Karpas-422 (cell line): ENCODE data around the gene LRCH4. TPM values are rescaled to one million over a fixed set of nuclear protein-coding genes. Genes with fewer than 3 reads are reported as not detected.
"Not testable (repeated sequence)": the region's sequence is repeated elsewhere in the genome, so short reads cannot be mapped to it uniquely, and the experiment has no call there.

Experiments used
- DNase-seq: peaks from one replicate; pipeline ENCODE4 v3.0.0-alpha.2; 2015
- H2AFZ ChIP-seq: fragments of 200-600 bp; sonication (generic); 2 replicates; pipeline ENCODE4 v1.6.1; 2014; ENCODE audit warnings: antibody characterized with exemption, low read length, mixed read lengths
- H3K27ac ChIP-seq: fragments of 200-600 bp; sonication (generic); 2 replicates; pipeline ENCODE4 v1.5.1; 2014; ENCODE audit warnings: mild to moderate bottlenecking, low read length, moderate library complexity
- H3K27me3 ChIP-seq: fragments of 200-600 bp; sonication (generic); 2 replicates; pipeline ENCODE4 v1.6.1; 2014; ENCODE audit warnings: low read length, mixed read lengths
- H3K36me3 ChIP-seq: fragments of 200-600 bp; sonication (generic); 2 replicates; pipeline ENCODE4 v1.6.1; 2014; ENCODE audit warnings: low read length, mixed read lengths; ENCODE audit not compliant: insufficient read depth
- H3K4me1 ChIP-seq: fragments of 200-600 bp; sonication (generic); 2 replicates; pipeline ENCODE4 v1.6.1; 2014; ENCODE audit warnings: mild to moderate bottlenecking, low read length, mixed read lengths
- H3K4me2 ChIP-seq: fragments of 200-600 bp; sonication (generic); 2 replicates; pipeline ENCODE4 v1.6.1; 2014; ENCODE audit warnings: low read length, low read depth, mild to moderate bottlenecking; ENCODE audit not compliant: poor library complexity, severe bottlenecking
- H3K4me3 ChIP-seq: fragments of 200-600 bp; sonication (generic); 2 replicates; pipeline ENCODE4 v1.5.1; 2014; ENCODE audit warnings: mild to moderate bottlenecking, antibody characterized with exemption, low read length, mixed read lengths
- H3K79me2 ChIP-seq: fragments of 200-600 bp; sonication (generic); 2 replicates; pipeline ENCODE4 v1.6.1; 2014; ENCODE audit warnings: mild to moderate bottlenecking, low read length, mixed read lengths
- H3K9ac ChIP-seq: fragments of 200-600 bp; sonication (generic); 2 replicates; pipeline ENCODE4 v1.6.0; 2014; ENCODE audit warnings: low read length
- H3K9me2 ChIP-seq: fragments of 200-600 bp; sonication (generic), shearing (Covaris generic); replicated peaks from 2 replicates; pipeline ENCODE4 v1.6.0; 2014; ENCODE audit warnings: mild to moderate bottlenecking, low read length, moderate library complexity; ENCODE audit not compliant: insufficient read depth
- H3K9me3 ChIP-seq: fragments of 300-700, 200-600 bp; sonication (generic); 2 replicates; pipeline ENCODE4 v1.6.1; 2014; ENCODE audit warnings: low read length, mixed read lengths
- H4K20me1 ChIP-seq: fragments of 200-600 bp; sonication (generic); 2 replicates; pipeline ENCODE4 v1.6.1; 2014; ENCODE audit warnings: mild to moderate bottlenecking, antibody characterized with exemption, low read length, low read depth; ENCODE audit not compliant: insufficient read depth
- total RNA-seq: library from RNA; depleted of rRNA; stranded (reverse); fragments of >200 nt; shearing (Covaris generic); gene quantifications from 2 replicates; pipeline ENCODE4 v1.2.3, GENCODE V29; 2014; ENCODE audit warnings: low replicate concordance

Gene LRCH4
- total RNA-seq, 1 experiment from 2014 or later, result 11.9 TPM

DNA sequence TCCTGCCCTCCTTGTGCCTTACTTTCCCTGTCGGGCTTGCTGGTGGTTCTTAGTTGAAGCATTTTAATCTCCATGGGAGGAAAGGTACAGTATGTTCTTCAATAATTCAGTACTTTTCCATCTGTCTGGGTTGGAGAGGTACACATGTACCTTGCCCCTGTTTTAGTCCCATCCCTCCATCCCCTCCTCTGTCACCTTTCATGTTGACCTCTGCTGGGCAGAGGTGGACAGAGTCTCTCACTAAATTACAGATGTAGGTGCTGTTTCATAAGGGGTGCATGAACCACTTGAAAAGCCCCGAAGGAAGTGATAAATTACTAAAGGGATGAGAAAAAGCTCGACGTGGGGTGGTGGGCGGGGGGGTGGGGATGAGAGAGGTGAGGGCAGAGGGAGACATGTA, 41.5 kb downstream of the LRCH4 start:
- H4K20me1 ChIP-seq, result peaks cover 3% of the 10 kb centered on the region; the same call in 1 of the 2 replicates
- no peak for DNase-seq
- no peak overlapping the region for H2AFZ ChIP-seq
- H3K9ac ChIP-seq, result no peak overlapping the region
- H3K36me3 ChIP-seq, result no peaks in the 10 kb centered on the region
- no peaks in the 10 kb centered on the region for H3K27me3 ChIP-seq
- no peak overlapping the region for H3K4me3 ChIP-seq
- no peaks in the 10 kb centered on the region for H3K9me2 ChIP-seq
- H3K27ac ChIP-seq, result no peak overlapping the region
- no peaks in the 10 kb centered on the region for H3K79me2 ChIP-seq
- H3K4me2 ChIP-seq, result no peak overlapping the region
- no peaks in the 10 kb centered on the region for H3K9me3 ChIP-seq
- H3K4me1 ChIP-seq, result peaks cover 9% of the 10 kb centered on the region

GRCh38 chr7:100543586-100543985, 42.3 kb downstream of the LRCH4 start:
- peaks cover 12% of the 10 kb centered on the region for H3K4me1 ChIP-seq
- H3K27me3 ChIP-seq, result no peaks in the 10 kb centered on the region
- no peaks in the 10 kb centered on the region for H3K36me3 ChIP-seq
- H3K9ac ChIP-seq, result no peak overlapping the region
- no peak overlapping the region for H2AFZ ChIP-seq
- no peak overlapping the region for H3K4me3 ChIP-seq
- H4K20me1 ChIP-seq, result peaks cover 3% of the 10 kb centered on the region; the same call in 1 of the 2 replicates
- H3K9me3 ChIP-seq, result no peaks in the 10 kb centered on the region
- no peak for DNase-seq
- H3K27ac ChIP-seq, result no peak overlapping the region
- no peaks in the 10 kb centered on the region for H3K79me2 ChIP-seq
- H3K9me2 ChIP-seq, result no peaks in the 10 kb centered on the region
- H3K4me2 ChIP-seq, result no peak overlapping the region

- not testable (repeated sequence) for H3K27me3 ChIP-seq, H3K36me3 ChIP-seq, H4K20me1 ChIP-seq, H3K27ac ChIP-seq, H3K9me2 ChIP-seq, H3K9me3 ChIP-seq, H3K9ac ChIP-seq, H2AFZ ChIP-seq, H3K79me2 ChIP-seq, H3K4me3 ChIP-seq, H3K4me2 ChIP-seq, DNase-seq
- peaks cover 18% of the 10 kb centered on the region for H3K4me1 ChIP-seq
Measured at GRCh38 chr7:100541309-100541708, 44.6 kb downstream of the LRCH4 start.

DNA sequence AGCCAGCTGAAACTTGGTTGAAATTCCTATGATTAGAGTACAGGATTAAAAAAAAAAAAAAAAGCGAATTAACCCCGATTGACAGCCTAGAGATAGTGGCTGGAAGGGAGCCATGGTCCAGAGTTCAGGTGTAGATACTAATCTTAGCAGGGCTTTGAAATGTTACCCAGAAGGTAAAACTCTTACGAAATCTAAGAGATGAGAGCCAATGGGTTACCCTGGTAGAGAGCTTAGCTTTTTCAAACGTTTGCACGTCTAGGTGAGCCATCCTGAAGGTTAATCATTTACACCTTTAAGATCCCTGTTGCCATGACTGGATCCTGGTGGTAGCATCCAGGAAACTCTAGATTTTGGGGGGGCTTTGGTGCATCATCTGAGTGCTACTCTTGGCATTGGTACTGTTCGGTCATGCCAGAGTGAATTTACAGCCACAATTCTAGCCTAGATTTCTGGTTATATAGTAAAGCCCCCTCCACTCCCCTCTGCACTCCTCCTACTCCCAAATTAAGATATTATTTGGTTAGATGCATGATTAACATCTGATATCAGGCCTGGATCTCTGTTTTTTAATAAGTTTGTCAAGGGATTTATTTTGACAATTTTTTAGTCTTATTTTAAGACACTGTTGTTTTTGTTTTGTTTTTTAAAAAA, 45.7 kb downstream of the LRCH4 start:
- Histone ChIP-seq H3K4me2 (peak overlapping the region; percentile 73), H3K4me1 (peaks cover 18% of the 10 kb centered on the region), H3K9ac (peak overlapping the region; percentile 73), H4K20me1 (peaks cover 3% of the 10 kb centered on the region; the same call in 1 of the 2 replicates), H3K79me2 (no peaks in the 10 kb centered on the region), H3K4me3 (peak overlapping the region; percentile 69), H3K27ac (no peak overlapping the region), H3K9me3 (no peaks in the 10 kb centered on the region), H3K27me3 (no peaks in the 10 kb centered on the region), H3K9me2 (no peaks in the 10 kb centered on the region), H2AFZ (no peak overlapping the region), H3K36me3 (no peaks in the 10 kb centered on the region)
- DNase-seq, result no peak

DNA sequence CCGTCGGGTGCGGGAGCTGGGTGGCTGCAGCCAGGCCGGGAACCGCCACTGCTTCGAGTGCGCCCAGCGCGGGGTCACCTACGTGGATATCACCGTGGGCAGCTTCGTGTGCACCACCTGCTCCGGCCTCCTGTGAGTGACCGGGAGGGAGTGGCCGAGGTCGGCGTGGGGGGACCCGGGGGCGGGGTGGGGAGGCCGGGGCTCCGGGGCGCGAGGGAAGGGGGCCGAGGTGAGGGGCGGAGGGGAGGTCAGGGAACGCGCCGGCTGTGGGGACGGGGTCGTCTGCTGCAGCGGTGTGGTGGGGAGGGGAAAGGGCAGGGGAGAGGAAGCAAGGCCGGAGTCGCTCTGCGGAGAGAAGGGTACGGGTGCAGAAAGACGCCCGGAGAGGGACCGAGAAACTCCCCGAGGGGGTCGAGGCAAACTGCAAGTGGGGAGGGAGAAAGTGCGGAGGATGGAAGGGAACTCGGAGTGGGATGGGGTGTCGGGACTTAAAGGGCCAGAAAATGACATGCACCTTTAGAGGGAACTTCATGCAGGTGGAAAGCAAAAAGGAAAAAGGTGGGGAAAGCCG, 46.4 kb downstream of the LRCH4 start:
- peak overlapping the region; percentile 73 for H3K4me2 ChIP-seq
- peak overlapping the region; percentile 69 for H3K4me3 ChIP-seq
- DNase-seq, result peak; percentile 50
- H3K9me2 ChIP-seq, result no peaks in the 10 kb centered on the region
- no peaks in the 10 kb centered on the region for H3K79me2 ChIP-seq
- peaks cover 3% of the 10 kb centered on the region; the same call in 1 of the 2 replicates for H4K20me1 ChIP-seq
- H3K27me3 ChIP-seq, result no peaks in the 10 kb centered on the region
- H3K9ac ChIP-seq, result peak overlapping the region; percentile 73
- no peaks in the 10 kb centered on the region for H3K9me3 ChIP-seq
- H3K4me1 ChIP-seq, result peaks cover 18% of the 10 kb centered on the region
- H3K36me3 ChIP-seq, result no peaks in the 10 kb centered on the region
- no peak overlapping the region; the same call in 1 of the 2 replicates for H2AFZ ChIP-seq
- H3K27ac ChIP-seq, result no peak overlapping the region

DNA sequence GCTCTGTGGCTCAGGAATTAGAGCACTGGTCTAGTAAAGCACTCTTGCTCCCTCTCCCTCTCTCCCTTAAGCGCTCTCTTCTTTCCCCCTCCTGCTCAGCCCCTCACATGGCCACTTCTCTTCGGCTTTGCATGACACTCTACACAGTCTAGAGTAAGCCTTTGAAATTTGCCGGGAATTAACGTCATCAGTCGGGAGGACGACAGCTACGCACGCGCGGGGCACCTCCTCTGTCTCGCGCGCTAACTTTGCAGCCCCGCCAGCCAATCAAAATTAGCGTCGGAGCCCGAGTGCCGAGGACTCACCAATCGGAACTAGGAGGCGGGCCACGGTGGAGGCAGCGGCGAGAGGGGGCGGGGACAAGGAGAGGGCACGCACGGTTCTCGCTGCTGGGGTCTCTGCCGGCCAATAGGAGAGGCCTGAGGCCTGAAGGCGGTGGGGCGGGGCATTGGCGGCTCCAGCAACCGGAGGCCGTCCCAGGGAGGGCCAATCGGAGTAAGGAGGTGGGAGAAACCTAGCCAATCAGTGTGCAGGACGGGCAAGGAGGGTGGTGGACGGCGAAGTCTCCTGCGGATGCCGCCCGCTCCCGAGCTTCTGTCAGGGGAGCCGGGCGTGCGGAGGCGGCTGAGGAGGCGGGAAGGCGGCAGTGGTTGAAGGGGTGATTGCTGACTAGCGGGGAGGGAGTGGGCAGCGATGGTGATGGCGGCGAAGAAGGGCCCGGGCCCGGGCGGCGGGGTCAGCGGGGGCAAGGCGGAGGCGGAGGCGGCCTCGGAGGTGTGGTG, 47.1 kb downstream of the LRCH4 start, which contains the start of gene AGFG2:
Gene AGFG2, plus strand, starts transcription at position 550 of the 782 bp plus-strand sequence. Its CDS starts 144 bp downstream, at position 694.
- H2AFZ ChIP-seq, result peak within 1 kb of the TSS; percentile 96
- no peak within 1 kb of the TSS for H3K27ac ChIP-seq

DNA sequence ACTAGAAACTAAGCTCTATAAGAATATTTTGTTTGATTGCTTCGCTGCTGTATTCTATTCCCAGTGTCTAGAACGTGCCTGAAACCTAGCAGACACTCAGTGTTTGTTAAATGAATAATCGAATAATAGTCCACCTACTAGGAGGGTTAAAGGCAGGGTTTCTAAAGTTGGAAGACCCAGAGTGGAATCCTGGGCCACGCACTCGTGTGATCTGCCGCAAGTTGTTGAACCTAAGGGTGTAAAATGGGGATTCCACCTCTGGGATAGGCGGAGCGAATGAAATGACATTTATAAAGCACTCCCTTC, 47.6 kb downstream of the LRCH4 start:
- Histone ChIP-seq H2AFZ (peak overlapping the region; percentile 96), H3K27ac (no peak overlapping the region), H3K4me2 (peak overlapping the region; percentile 75), H3K4me3 (peak overlapping the region; percentile 64), H3K4me1 (peaks cover 18% of the 10 kb centered on the region), H3K9me3 (no peaks in the 10 kb centered on the region), H3K9me2 (no peaks in the 10 kb centered on the region), H3K27me3 (no peaks in the 10 kb centered on the region), H4K20me1 (peaks cover 3% of the 10 kb centered on the region; the same call in 1 of the 2 replicates), H3K79me2 (no peaks in the 10 kb centered on the region), H3K9ac (peak overlapping the region; percentile 53), H3K36me3 (no peaks in the 10 kb centered on the region)
- DNase-seq, result no peak

More for the DNA sequence above, 47.1 kb downstream of the LRCH4 start, which contains the start of gene AGFG2:
- Histone ChIP-seq H3K27me3 (no peaks in the 10 kb centered on the region), H3K36me3 (no peaks in the 10 kb centered on the region), H3K79me2 (no peaks in the 10 kb centered on the region), H3K9me2 (no peaks in the 10 kb centered on the region), H3K9me3 (no peaks in the 10 kb centered on the region), H3K4me3 (peak within 1 kb of the TSS; percentile 69), H3K4me1 (peaks cover 18% of the 10 kb centered on the region), H4K20me1 (peaks cover 3% of the 10 kb centered on the region; the same call in 1 of the 2 replicates), H3K4me2 (peak within 1 kb of the TSS; percentile 75), H3K9ac (peak within 1 kb of the TSS; percentile 73)
- peak; percentile 100 for DNase-seq

GRCh38 chr7:100536695-100537094, 49.2 kb downstream of the LRCH4 start:
- not testable (repeated sequence) for H3K27me3 ChIP-seq, H3K27ac ChIP-seq, H3K4me2 ChIP-seq, DNase-seq, H3K9me2 ChIP-seq, H2AFZ ChIP-seq, H3K36me3 ChIP-seq, H3K79me2 ChIP-seq, H3K9ac ChIP-seq, H4K20me1 ChIP-seq, H3K9me3 ChIP-seq, H3K4me3 ChIP-seq
- peaks cover 20% of the 10 kb centered on the region for H3K4me1 ChIP-seq
